ENCODE measurements around the gene NUDT1. TPM values are rescaled to one million over a fixed set of nuclear protein-coding genes. Genes with fewer than 3 reads are reported as not detected.

The NUDT1 gene
- total and polyA plus RNA-seq, 2 experiments from 2014 or later = 54.5 to 163 TPM

DNA sequence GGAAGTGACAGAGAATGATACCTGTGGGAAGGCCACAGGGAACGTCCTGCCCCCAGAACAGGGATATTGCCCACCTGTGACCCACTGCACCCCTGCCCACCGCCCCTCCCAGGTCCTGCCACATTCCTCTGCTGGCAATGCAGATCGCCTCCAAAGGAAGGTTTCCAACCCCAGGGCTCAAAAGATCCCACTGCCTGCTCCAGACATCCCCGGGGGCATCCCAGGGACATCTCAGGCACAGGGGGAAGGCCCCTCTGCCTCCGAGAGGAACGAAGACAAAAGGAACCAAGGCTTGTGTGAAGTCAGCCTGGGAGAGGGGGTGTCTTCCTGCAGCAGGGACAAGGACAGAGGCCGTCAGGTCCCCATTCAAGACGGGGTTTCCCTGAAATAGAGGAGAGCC is 28.5 kb downstream of the NUDT1 start (continued):
- TF ChIP-seq ZNF462 (CRISPR knock-in tag; IDR thresholded peaks at IDR 0.05) (no peak), JUNB (IDR thresholded peaks at IDR 0.05; ENCODE audit: unreplicated experiment) (no peak), STAT1 (IDR thresholded peaks at IDR 0.05; ENCODE audit: unreplicated experiment) (no peak), POLR2AphosphoS5 (IDR thresholded peaks at IDR 0.05; ENCODE audit: low read depth) (no peak), CREB1 (CRISPR knock-in tag; IDR thresholded peaks at IDR 0.05; ENCODE audit: low read depth) (no peak)
- TF ChIP-seq, protein P1, sequence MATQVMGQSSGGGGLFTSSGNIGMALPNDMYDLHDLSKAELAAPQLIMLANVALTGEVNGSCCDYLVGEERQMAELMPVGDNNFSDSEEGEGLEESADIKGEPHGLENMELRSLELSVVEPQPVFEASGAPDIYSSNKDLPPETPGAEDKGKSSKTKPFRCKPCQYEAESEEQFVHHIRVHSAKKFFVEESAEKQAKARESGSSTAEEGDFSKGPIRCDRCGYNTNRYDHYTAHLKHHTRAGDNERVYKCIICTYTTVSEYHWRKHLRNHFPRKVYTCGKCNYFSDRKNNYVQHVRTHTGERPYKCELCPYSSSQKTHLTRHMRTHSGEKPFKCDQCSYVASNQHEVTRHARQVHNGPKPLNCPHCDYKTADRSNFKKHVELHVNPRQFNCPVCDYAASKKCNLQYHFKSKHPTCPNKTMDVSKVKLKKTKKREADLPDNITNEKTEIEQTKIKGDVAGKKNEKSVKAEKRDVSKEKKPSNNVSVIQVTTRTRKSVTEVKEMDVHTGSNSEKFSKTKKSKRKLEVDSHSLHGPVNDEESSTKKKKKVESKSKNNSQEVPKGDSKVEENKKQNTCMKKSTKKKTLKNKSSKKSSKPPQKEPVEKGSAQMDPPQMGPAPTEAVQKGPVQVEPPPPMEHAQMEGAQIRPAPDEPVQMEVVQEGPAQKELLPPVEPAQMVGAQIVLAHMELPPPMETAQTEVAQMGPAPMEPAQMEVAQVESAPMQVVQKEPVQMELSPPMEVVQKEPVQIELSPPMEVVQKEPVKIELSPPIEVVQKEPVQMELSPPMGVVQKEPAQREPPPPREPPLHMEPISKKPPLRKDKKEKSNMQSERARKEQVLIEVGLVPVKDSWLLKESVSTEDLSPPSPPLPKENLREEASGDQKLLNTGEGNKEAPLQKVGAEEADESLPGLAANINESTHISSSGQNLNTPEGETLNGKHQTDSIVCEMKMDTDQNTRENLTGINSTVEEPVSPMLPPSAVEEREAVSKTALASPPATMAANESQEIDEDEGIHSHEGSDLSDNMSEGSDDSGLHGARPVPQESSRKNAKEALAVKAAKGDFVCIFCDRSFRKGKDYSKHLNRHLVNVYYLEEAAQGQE (IDR thresholded peaks at IDR 0.05; ENCODE audit: unreplicated experiment) = no peak

Measured in GM23338 (cell line).